ENCODE data around the gene KY. TPM values are rescaled to one million over a fixed set of nuclear protein-coding genes. Genes with fewer than 3 reads are reported as not detected.

KY gene
- total RNA-seq, 2 donors from 2014 or later, result 1.4 to 1.7 TPM

DNA sequence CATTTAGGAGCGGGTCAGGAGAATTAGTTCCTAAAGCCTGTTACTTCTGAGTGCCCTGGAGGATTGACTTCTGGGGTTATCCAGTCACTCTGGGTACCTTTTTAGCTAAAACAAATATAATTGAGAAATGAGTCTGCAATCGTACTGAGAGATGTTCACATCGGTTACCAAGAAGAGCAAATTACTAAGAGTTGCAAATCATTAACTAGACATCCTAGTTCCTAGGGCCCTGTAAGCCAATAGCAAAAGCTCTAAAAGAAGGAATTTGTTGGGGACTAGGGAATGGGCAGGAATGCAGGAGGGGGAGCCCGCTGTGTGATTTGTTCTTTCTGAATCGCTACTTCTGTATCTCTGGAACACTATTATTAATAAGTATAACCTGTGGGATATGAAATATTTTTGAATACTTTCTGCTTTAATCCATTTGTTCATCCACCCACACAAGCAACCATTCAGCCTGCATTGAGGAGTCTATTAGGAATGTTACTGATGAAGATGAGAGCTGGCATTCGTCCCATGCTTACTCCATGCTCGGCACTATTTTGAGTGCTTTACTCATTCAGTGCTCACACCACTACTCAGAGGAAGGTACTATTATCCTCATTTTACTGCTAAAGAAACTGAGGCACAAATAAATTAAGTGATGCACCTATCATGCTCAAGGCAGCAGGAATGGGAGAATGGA is 31.5 kb upstream of the KY start:
- H3K27me3 ChIP-seq (replicated peaks; ENCODE audit: insufficient read depth), result no peaks in the 10 kb centered on the region
- H3K4me1 ChIP-seq (replicated peaks), result no peaks in the 10 kb centered on the region
- no peaks in the 10 kb centered on the region for H3K9me3 ChIP-seq
- H3K27ac ChIP-seq, result no peak overlapping the region
- DNase-seq (ENCODE audit: low spot score), result no peak
- H3K36me3 ChIP-seq, result no peaks in the 10 kb centered on the region
- 71% methylated on average over 7 of the region's 7 CpGs for WGBS
- no peak for TF ChIP-seq POLR2A (IDR thresholded peaks at IDR 0.05)
- TF ChIP-seq POLR2AphosphoS5 (IDR thresholded peaks at IDR 0.05), result no peak
- TF ChIP-seq, protein P1, sequence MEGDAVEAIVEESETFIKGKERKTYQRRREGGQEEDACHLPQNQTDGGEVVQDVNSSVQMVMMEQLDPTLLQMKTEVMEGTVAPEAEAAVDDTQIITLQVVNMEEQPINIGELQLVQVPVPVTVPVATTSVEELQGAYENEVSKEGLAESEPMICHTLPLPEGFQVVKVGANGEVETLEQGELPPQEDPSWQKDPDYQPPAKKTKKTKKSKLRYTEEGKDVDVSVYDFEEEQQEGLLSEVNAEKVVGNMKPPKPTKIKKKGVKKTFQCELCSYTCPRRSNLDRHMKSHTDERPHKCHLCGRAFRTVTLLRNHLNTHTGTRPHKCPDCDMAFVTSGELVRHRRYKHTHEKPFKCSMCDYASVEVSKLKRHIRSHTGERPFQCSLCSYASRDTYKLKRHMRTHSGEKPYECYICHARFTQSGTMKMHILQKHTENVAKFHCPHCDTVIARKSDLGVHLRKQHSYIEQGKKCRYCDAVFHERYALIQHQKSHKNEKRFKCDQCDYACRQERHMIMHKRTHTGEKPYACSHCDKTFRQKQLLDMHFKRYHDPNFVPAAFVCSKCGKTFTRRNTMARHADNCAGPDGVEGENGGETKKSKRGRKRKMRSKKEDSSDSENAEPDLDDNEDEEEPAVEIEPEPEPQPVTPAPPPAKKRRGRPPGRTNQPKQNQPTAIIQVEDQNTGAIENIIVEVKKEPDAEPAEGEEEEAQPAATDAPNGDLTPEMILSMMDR (IDR thresholded peaks at IDR 0.05), result no peak
- intact Hi-C loops (cut with DNase I), result no loop called here
- no peak overlapping the region for H3K4me3 ChIP-seq

DNA sequence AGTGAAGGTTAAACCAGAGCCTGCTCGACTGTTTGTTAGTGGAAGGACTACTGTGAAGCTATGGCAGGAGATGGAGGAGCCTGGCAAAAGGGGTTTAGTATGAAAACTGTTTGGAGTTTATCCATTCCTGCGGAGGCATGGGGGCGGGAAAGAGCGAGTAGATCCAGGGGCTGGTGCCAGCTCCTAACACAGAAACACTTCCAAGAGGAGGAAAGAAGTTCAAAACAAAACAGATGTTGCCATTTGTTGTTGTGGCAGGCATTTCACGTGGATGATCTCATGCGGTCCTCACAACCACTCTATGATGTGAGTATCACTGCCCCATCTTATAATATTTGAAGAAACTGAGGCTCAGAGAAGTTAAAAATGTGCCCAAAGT is 30.7 kb upstream of the KY start:
- intact Hi-C loops (cut with DNase I), result no loop called here
- no peak overlapping the region for H3K4me3 ChIP-seq
- H3K4me1 ChIP-seq (replicated peaks), result no peaks in the 10 kb centered on the region
- H3K9me3 ChIP-seq, result no peaks in the 10 kb centered on the region
- no peaks in the 10 kb centered on the region for H3K27me3 ChIP-seq (replicated peaks; ENCODE audit: insufficient read depth)
- H3K36me3 ChIP-seq, result no peaks in the 10 kb centered on the region
- H3K27ac ChIP-seq, result no peak overlapping the region
- WGBS, result 46% methylated on average over 6 of the region's 6 CpGs
- DNase-seq (ENCODE audit: low spot score), result no peak
- TF ChIP-seq, protein P1 (IDR thresholded peaks at IDR 0.05), result no peak
- TF ChIP-seq POLR2AphosphoS5 (IDR thresholded peaks at IDR 0.05) (no peak), POLR2A (IDR thresholded peaks at IDR 0.05) (no peak)

DNA sequence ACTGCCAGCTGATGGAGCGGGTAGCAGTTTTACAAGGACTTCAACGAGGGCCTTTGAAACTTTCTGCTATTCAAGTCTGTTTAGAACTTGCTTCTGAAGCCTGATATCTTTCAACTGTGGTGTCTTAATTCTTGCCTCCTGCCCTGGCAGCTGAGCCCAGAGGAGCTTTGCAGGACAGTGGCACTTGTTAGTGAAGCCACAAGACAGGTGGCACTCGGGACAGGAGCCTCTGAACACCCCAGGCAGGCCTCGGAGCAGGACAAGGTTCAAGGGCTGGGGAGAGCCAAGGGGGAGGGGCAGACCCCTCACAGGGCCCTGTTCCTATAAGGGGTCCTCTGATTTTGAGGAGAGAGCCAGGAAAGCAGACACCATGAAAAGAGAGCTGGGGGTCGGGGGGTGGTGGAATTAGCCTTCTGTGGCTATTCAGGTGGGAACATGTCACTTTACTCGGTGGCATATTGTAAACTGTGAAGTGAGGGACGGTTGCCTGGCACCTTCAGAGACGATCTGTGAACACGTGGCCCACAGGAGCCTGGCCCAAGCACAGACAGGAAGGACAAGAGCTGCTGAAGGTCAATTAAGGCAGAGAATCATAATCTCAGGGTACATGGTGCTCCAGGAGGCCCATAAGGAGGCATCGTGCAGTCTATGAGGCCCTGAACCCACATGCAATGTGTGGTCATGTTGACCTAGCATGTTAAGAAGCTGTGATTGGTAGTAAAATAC is 30.1 kb upstream of the KY start:
- Histone ChIP-seq H3K36me3 (no peaks in the 10 kb centered on the region), H3K9me3 (no peaks in the 10 kb centered on the region), H3K4me3 (no peak overlapping the region), H3K27me3 (replicated peaks; ENCODE audit: insufficient read depth) (no peaks in the 10 kb centered on the region), H3K27ac (no peak overlapping the region), H3K4me1 (replicated peaks) (no peaks in the 10 kb centered on the region)
- WGBS, result 43% methylated on average over 10 of the region's 10 CpGs
- no peak for TF ChIP-seq POLR2AphosphoS5 (IDR thresholded peaks at IDR 0.05)
- intact Hi-C loops (cut with DNase I), result no loop called here
- no peak for DNase-seq (ENCODE audit: low spot score)

DNA sequence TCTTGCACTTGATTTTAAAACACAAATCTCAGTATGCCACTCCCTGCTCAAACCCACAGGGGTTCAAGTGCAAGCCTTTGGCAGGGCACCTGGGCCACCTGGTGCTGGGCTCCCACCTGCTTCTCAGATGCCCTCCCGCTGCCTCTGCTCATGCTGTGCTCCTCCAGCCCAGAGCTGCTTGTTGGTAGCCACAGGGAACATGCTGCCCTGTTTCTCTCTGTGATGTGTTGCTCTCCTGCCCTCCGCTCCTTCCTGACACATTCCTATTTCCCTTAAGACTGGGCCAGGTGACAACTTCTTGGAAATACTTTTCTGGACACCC is 27.1 kb upstream of the KY start:
- H3K9me3 ChIP-seq, result no peaks in the 10 kb centered on the region
- DNase-seq (ENCODE audit: low spot score), result no peak
- H3K4me1 ChIP-seq (replicated peaks), result no peaks in the 10 kb centered on the region
- no peaks in the 10 kb centered on the region for H3K27me3 ChIP-seq (replicated peaks; ENCODE audit: insufficient read depth)
- WGBS, result 100% methylated on average over 2 of the region's 2 CpGs
- H3K27ac ChIP-seq, result no peak overlapping the region
- no peak overlapping the region for H3K4me3 ChIP-seq
- TF ChIP-seq POLR2AphosphoS5 (IDR thresholded peaks at IDR 0.05) (no peak), POLR2A (IDR thresholded peaks at IDR 0.05) (no peak)
- TF ChIP-seq, protein P1 (IDR thresholded peaks at IDR 0.05), result no peak
- intact Hi-C loops (cut with DNase I), result no loop called here
- H3K36me3 ChIP-seq, result no peaks in the 10 kb centered on the region

DNA sequence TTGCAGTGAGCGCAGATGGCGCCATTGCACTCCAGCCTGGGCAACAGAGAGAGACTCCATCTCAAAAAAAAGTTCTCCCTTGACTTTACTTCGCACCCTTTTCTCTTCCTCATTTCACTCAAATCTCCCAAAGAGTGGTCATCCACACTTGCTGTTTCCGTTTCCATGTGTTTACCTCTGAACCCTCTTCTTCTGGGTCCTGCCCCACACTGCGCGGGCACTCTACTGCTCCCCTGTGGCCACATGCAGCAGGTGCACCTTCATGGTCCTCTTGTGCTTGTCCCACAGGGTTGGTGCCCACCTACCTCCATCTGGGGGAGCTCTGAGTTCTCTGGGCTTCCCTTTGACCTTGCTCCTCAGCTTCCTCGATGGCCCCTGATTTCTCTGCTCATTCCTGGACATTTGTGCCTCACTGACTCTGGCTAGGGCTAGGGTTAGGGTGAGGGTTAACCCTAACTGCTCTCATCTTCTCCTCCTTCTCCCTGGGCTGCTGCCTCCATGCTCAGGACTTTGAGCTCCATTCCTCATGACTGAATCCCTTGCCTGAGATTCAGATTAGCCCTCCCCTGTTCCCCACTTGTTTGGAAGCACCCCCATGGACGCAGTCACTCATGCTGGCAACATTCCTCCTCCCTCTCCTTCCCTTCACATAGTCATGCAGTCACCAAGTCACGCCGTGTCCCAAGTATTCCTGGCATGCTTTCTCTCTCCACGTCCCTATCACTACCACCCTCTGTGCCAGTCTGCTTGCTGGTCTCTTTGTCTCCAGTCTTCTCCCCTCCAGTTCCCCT is 26.6 kb upstream of the KY start:
- no peaks in the 10 kb centered on the region for H3K9me3 ChIP-seq
- no peak overlapping the region for H3K4me3 ChIP-seq
- WGBS, result 43% methylated on average over 11 of the region's 11 CpGs
- no peak for DNase-seq (ENCODE audit: low spot score)
- intact Hi-C loops (cut with DNase I), result no loop called here
- no peaks in the 10 kb centered on the region for H3K36me3 ChIP-seq
- H3K27me3 ChIP-seq (replicated peaks; ENCODE audit: insufficient read depth), result no peaks in the 10 kb centered on the region
- H3K4me1 ChIP-seq (replicated peaks), result no peaks in the 10 kb centered on the region
- no peak overlapping the region for H3K27ac ChIP-seq
- TF ChIP-seq POLR2A (IDR thresholded peaks at IDR 0.05) (no peak), POLR2AphosphoS5 (IDR thresholded peaks at IDR 0.05) (no peak)
- TF ChIP-seq, protein P1 (IDR thresholded peaks at IDR 0.05), result no peak
